ENCODE data around the gene TRIP4.

- TF ChIP-seq, protein P1, sequence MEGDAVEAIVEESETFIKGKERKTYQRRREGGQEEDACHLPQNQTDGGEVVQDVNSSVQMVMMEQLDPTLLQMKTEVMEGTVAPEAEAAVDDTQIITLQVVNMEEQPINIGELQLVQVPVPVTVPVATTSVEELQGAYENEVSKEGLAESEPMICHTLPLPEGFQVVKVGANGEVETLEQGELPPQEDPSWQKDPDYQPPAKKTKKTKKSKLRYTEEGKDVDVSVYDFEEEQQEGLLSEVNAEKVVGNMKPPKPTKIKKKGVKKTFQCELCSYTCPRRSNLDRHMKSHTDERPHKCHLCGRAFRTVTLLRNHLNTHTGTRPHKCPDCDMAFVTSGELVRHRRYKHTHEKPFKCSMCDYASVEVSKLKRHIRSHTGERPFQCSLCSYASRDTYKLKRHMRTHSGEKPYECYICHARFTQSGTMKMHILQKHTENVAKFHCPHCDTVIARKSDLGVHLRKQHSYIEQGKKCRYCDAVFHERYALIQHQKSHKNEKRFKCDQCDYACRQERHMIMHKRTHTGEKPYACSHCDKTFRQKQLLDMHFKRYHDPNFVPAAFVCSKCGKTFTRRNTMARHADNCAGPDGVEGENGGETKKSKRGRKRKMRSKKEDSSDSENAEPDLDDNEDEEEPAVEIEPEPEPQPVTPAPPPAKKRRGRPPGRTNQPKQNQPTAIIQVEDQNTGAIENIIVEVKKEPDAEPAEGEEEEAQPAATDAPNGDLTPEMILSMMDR (IDR thresholded peaks at IDR 0.05) = no peak
- no peak for TF ChIP-seq POLR2A (IDR thresholded peaks at IDR 0.05)
Observed at GRCh38 chr15:64462492-64462891, 74.9 kb downstream of the TRIP4 start.

Data from adrenal gland (tissue), 5 donors.